GM19468 (cell line): ENCODE data around the gene VPS26A.

Experiments used
- ATAC-seq: cut with Tn5 transposase; IDR thresholded peaks from one replicate; pipeline ENCODE4 v1.9.1; 2021; ENCODE audit warnings: mild to moderate bottlenecking, moderate library complexity, moderate number of reproducible peaks; ENCODE audit not compliant: unreplicated experiment; ENCODE audit errors: extremely low read depth

VPS26A gene

DNA sequence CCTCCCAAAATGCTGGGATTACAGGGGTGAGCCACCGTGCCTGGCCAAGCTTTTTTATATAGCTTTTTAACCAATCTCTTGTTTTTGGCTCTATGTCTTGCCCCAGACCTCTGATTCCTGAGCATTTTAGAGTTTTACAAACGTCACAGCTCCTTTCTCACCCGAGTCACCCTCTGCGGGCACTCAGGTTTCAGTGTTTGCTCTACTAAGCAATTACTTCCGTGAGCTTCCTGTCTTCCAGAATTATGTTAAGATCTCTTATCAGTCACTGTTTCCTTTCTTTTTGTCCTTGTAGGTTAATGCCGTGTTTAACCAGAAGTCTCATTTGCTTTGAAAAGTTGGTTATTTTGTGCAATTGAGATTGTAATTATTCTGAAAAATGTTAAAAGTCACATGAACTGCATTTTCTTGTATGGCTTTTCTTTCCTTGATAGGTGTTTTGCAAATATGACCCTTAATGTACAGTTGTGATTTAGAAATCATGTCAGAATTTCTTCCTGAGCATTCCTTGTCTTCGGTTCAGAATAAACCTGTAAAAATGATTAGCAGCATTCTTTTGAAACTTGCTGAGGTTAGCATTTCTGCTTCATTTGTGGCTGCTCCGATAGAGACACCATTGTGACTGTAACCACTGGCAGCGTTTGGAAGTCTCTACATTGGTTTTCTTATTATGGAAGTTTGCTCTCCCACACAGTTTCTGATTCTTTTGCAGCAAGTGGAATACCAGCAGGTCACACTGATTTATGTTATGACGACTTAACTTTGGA, 91.6 kb downstream of the VPS26A start:
- ATAC-seq = no peak

- ATAC-seq = no peak
These were observed 92.7 kb downstream of the VPS26A start for GRCh38 chr10:69216577-69217118.

DNA sequence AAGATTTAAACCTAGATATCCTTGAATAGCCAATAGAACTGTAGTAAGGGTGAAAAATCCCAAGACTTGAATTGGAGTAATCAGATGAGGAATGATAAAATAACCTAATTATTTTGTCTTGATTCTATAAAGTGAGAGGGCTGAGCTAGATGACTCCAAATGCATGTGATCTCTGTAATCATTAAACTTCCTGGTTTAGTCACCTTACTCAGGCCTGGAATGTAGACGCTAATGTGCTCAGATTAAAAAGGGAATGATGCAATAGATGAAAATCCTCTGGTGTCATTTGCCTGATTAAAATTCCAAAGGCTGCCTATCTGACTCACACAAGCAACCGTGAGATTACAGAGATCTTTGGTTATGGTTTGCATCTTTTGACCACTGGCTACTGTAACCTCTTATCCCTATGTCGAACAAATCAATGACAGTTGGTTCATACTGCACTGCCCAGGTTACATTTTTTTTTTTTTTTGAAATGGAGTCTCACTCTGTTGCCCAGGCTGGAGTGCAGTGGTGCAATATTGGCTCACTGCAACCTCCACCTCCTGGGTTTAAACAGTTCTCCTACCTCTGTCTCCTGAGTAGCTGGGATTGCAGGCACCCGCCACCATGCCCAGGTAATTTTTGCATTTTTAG, 93.3 kb downstream of the VPS26A start:
- no peak for ATAC-seq

GRCh38 chr10:69218831-69219230, 94.9 kb downstream of the VPS26A start:
- ATAC-seq = no peak

- no peak for ATAC-seq
These were observed 96.1 kb downstream of the VPS26A start, which contains the start of gene HKDC1 for GRCh38 chr10:69220041-69220451. Gene HKDC1 (plus strand): TSS chr10:69220332. CDS start chr10:69220436, 104 bp downstream.

DNA sequence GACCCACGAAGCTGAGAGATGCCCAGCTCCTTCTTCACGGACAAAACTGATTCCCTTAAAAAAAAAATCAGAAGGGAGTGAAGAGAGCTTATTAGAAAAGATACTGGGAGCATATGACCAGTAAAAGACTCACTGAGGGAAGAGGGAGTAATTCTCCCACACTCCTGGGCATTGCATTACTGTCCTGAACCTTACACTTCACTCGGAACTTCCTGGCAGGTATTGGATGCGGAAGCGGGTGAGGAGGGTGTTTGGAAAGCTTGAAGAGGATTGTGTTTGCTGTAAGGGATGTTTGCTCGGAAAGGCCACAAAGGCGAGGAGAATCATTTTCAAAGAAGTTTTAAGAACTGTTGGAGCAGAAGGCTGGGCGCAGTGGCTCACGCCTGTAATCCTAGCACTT, 96.5 kb downstream of the VPS26A start:
- ATAC-seq = no peak
